GM23338 (cell line): ENCODE data around the gene MKLN1.

ENCODE experiments used
- CREB1 ChIP-seq: fragments of 250-450 bp; sonication (Bioruptor Pico); IDR thresholded peaks from 2 replicates; pipeline ENCODE4 v1.5.0; 2020; ENCODE audit warnings: low read depth, mild to moderate bottlenecking, moderate library complexity
- EZH2 ChIP-seq: fragments of 200-600 bp; sonication (generic); IDR thresholded peaks from one replicate; pipeline ENCODE4 v1.8.0; 2017; ENCODE audit warnings: antibody characterized with exemption, mild to moderate bottlenecking, low read depth; ENCODE audit not compliant: unreplicated experiment
- EZH2phosphoT487 ChIP-seq: fragments of 200-600 bp; sonication (generic); IDR thresholded peaks from one replicate; pipeline ENCODE4 v1.8.1; 2018; ENCODE audit warnings: antibody characterized with exemption; ENCODE audit not compliant: unreplicated experiment
- NANOG ChIP-seq: IDR thresholded peaks from 2 replicates; pipeline ENCODE4 v1.6.1; 2016; ENCODE audit warnings: antibody characterized with exemption, borderline replicate concordance
- POLR2AphosphoS5 ChIP-seq: IDR thresholded peaks from 2 replicates; pipeline ENCODE4 v1.6.1; 2016; ENCODE audit warnings: antibody characterized with exemption, low read depth
- ZNF114 ChIP-seq: fragments of 250-450 bp; sonication (Bioruptor Pico); IDR thresholded peaks from 2 replicates; pipeline ENCODE4 v1.5.0; 2020; ENCODE audit warnings: mild to moderate bottlenecking, moderate library complexity
- TF ChIP-seq, protein P1 (sequence below), 2 experiments: fragments of 200-600 bp in 1 of 2; sonication (generic) in 1 of 2; conservative IDR thresholded peaks; 2 replicates each; pipeline versions ENCODE4 v1.5.1 to v1.6.1; 2016 to 2017; ENCODE audit warnings: antibody characterized with exemption in 2 of 2, low read depth in 2 of 2, mild to moderate bottlenecking in 2 of 2, moderate library complexity in 1 of 2
- TF ChIP-seq, protein P2 (sequence below): IDR thresholded peaks from one replicate; pipeline ENCODE4 v1.6.1; 2018; ENCODE audit warnings: antibody characterized with exemption; ENCODE audit not compliant: unreplicated experiment

DNA sequence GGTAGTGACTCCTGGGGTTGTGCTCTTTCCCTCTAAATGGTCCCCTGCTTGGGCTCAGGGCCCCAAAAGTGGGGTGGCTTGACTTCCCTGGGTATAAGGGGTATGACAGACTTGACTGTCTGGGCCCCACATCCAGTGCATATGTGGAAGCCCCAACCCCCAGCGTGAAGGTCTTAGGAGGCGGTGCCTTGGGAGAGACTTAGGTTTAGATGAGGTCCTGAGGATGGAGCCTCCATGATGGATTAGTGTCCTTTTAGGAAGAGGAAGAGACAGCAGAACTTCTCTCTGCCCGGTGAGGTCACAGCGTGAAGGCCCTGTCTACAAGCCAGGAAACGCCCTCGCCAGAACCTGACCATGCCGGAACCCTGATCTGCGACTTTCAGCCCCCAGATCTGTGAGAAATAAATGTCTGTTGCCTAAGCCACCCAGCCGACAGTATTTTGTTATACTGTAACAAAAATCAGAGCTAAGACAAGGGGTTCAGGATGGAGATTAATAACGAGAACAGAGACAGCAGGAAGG, 205.0 kb downstream of the MKLN1 start:
- TF ChIP-seq, protein P1, sequence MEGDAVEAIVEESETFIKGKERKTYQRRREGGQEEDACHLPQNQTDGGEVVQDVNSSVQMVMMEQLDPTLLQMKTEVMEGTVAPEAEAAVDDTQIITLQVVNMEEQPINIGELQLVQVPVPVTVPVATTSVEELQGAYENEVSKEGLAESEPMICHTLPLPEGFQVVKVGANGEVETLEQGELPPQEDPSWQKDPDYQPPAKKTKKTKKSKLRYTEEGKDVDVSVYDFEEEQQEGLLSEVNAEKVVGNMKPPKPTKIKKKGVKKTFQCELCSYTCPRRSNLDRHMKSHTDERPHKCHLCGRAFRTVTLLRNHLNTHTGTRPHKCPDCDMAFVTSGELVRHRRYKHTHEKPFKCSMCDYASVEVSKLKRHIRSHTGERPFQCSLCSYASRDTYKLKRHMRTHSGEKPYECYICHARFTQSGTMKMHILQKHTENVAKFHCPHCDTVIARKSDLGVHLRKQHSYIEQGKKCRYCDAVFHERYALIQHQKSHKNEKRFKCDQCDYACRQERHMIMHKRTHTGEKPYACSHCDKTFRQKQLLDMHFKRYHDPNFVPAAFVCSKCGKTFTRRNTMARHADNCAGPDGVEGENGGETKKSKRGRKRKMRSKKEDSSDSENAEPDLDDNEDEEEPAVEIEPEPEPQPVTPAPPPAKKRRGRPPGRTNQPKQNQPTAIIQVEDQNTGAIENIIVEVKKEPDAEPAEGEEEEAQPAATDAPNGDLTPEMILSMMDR (conservative IDR thresholded peaks at IDR 0.05; ENCODE audit: low read depth in 2 of 2), result no peak
- TF ChIP-seq POLR2AphosphoS5, result no peak
- no peak for TF ChIP-seq EZH2
- no peak for TF ChIP-seq CREB1 (CRISPR knock-in tag)
- TF ChIP-seq NANOG, result no peak
- no peak for TF ChIP-seq EZH2phosphoT487
- TF ChIP-seq, protein P2, sequence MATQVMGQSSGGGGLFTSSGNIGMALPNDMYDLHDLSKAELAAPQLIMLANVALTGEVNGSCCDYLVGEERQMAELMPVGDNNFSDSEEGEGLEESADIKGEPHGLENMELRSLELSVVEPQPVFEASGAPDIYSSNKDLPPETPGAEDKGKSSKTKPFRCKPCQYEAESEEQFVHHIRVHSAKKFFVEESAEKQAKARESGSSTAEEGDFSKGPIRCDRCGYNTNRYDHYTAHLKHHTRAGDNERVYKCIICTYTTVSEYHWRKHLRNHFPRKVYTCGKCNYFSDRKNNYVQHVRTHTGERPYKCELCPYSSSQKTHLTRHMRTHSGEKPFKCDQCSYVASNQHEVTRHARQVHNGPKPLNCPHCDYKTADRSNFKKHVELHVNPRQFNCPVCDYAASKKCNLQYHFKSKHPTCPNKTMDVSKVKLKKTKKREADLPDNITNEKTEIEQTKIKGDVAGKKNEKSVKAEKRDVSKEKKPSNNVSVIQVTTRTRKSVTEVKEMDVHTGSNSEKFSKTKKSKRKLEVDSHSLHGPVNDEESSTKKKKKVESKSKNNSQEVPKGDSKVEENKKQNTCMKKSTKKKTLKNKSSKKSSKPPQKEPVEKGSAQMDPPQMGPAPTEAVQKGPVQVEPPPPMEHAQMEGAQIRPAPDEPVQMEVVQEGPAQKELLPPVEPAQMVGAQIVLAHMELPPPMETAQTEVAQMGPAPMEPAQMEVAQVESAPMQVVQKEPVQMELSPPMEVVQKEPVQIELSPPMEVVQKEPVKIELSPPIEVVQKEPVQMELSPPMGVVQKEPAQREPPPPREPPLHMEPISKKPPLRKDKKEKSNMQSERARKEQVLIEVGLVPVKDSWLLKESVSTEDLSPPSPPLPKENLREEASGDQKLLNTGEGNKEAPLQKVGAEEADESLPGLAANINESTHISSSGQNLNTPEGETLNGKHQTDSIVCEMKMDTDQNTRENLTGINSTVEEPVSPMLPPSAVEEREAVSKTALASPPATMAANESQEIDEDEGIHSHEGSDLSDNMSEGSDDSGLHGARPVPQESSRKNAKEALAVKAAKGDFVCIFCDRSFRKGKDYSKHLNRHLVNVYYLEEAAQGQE, result no peak
- TF ChIP-seq ZNF114 (CRISPR knock-in tag), result no peak
